Stimulated activated CD8-positive, alpha-beta memory T cell treated with anti-CD3 and anti-CD28 coated beads, Interleukin-7, amount 100 ng/mL, for 1 hour (primary cell): ENCODE results near the gene TMPRSS9.

Experiments
- DNase-seq, 2 donors: peaks; one replicate each; pipeline ENCODE4 v3.0.0-alpha.2; 2020; ENCODE audit warnings: low read depth in 2 of 2

Gene TMPRSS9

GRCh38 chr19:2359992-2360685 lies at the start of gene TMPRSS9:
TMPRSS9 (plus strand) TSS chr19:2360265; CDS start chr19:2389786, 29,521 bp downstream.
- no peak for DNase-seq

GRCh38 chr19:2311093-2311492 lies 49.0 kb upstream of the TMPRSS9 start:
- DNase-seq: no peak

GRCh38 chr19:2312820-2313501 lies 47.1 kb upstream of the TMPRSS9 start:
- no peak for DNase-seq

- no peak for DNase-seq
These were observed 44.8 kb upstream of the TMPRSS9 start for GRCh38 chr19:2315121-2315817.

GRCh38 chr19:2315818-2316353 lies 44.2 kb upstream of the TMPRSS9 start:
- DNase-seq: no peak

GRCh38 chr19:2317300-2317699 lies 42.8 kb upstream of the TMPRSS9 start:
- no peak for DNase-seq

- no peak for DNase-seq
These were observed 42.3 kb upstream of the TMPRSS9 start for GRCh38 chr19:2317756-2318155.

GRCh38 chr19:2318923-2319322 lies 41.1 kb upstream of the TMPRSS9 start:
- DNase-seq: no peak

- DNase-seq: no peak
These were observed 40.5 kb upstream of the TMPRSS9 start for GRCh38 chr19:2319551-2319950.

GRCh38 chr19:2320049-2320448 lies 40.0 kb upstream of the TMPRSS9 start:
- no peak for DNase-seq

- DNase-seq: no peak
These were observed 39.1 kb upstream of the TMPRSS9 start for GRCh38 chr19:2320939-2321338.

- no peak for DNase-seq
These were observed 38.3 kb upstream of the TMPRSS9 start for GRCh38 chr19:2321565-2322283.

- DNase-seq: no peak
These were observed 36.4 kb upstream of the TMPRSS9 start for GRCh38 chr19:2323707-2324106.

GRCh38 chr19:2324220-2324948 lies 35.7 kb upstream of the TMPRSS9 start:
- DNase-seq: no peak

- DNase-seq: no peak
These were observed 34.6 kb upstream of the TMPRSS9 start for GRCh38 chr19:2325281-2326046.

- no peak for DNase-seq
These were observed 33.2 kb upstream of the TMPRSS9 start for GRCh38 chr19:2326699-2327360.

GRCh38 chr19:2327773-2328400 lies 32.2 kb upstream of the TMPRSS9 start:
- DNase-seq: no peak

GRCh38 chr19:2328401-2329148 lies 31.5 kb upstream of the TMPRSS9 start, which contains the start of the genes LSM7 and SPPL2B:
LSM7 (minus strand) TSS chr19:2328586; CDS start chr19:2328566, 20 bp downstream.
SPPL2B (plus strand) TSS chr19:2328684; CDS start chr19:2328710, 26 bp downstream.
- peak; percentile 86 to 90 for DNase-seq

GRCh38 chr19:2329149-2329478 lies 31.0 kb upstream of the TMPRSS9 start:
- DNase-seq: no peak
